K562 (cell line): ENCODE data around the gene NOL4L. TPM values are rescaled to one million over a fixed set of nuclear protein-coding genes. Genes with fewer than 3 reads are reported as not detected.

Experiments
- SMAD2 ChIP-seq: fragments of 150-350 bp; IDR thresholded peaks from 2 replicates; pipeline ENCODE4 v1.6.1; 2014; ENCODE audit warnings: low read depth, mild to moderate bottlenecking, low read length
- TFAP4 ChIP-seq: sonication (generic); formaldehyde crosslinking; IDR thresholded peaks from 2 replicates; pipeline ENCODE4 v1.8.0; 2022; ENCODE audit warnings: missing genetic modification reagents, mild to moderate bottlenecking, moderate library complexity, borderline replicate concordance
- ZNF609 ChIP-seq: sonication (generic); formaldehyde crosslinking; IDR thresholded peaks from 2 replicates; pipeline ENCODE4 v1.8.1; 2023; ENCODE audit warnings: missing genetic modification reagents, mild to moderate bottlenecking, borderline replicate concordance
- polyA plus RNA-seq, 8 experiments: library from polyadenylated mRNA; depleted of rRNA in 4 of 8; stranded (reverse) in 5 of 8; unstranded in 3 of 8; fragments of >200 nt; fragmentation: Nextera tagmentation in 2 of 8; fragmentation: Illumina TruSeq in 1 of 8; extraction: Ambion mirVana in 2 of 8; extraction: Trizol in 1 of 8; gene quantifications; 2 replicates each; pipeline versions ENCODE4 v1.2.1 to v1.2.3, GENCODE V29; 2011 to 2014; ENCODE audit warnings: inconsistent platforms in 1 of 8, missing spikeins in 1 of 8
- total RNA-seq, 7 experiments: library from RNA; depleted of rRNA in 6 of 7; stranded (reverse); fragments of >200 nt in 6 of 7; fragmentation: Illumina TruSeq in 2 of 7; extraction: Trizol in 2 of 7; gene quantifications; 2 replicates each; pipeline versions ENCODE4 v1.2.1 to v1.2.3, GENCODE V29; 2011 to 2021; ENCODE audit warnings: low replicate concordance in 1 of 7
- TF ChIP-seq, protein P1 (sequence below), 2 experiments: fragments of 250-450 bp in 1 of 2; fragments of 450-650 bp in 1 of 2; sonication (Bioruptor Pico) in 1 of 2; IDR thresholded peaks; 2 replicates each; pipeline versions ENCODE4 v1.6.1 to v1.8.0; 2016 to 2021; ENCODE audit warnings: mild to moderate bottlenecking in 2 of 2, moderate library complexity in 2 of 2, missing compliant biosample characterization in 1 of 2, missing genetic modification characterization in 1 of 2

Gene NOL4L
- total and polyA plus RNA-seq, 9 of the 15 experiments (the other 6 are each of a cell fraction or from before 2014, with no cell fraction given) = 5.1 to 36.2 (median 13.6) TPM

GRCh38 chr20:32569380-32570305 lies 15.5 kb downstream of the NOL4L start (continued):
- TF ChIP-seq ZNF609 (CRISPR knock-in tag) (0 out of 2 replicates have a peak, but pooled peaks have one; percentile 19), SMAD2 (no peak), TFAP4 (CRISPR knock-in tag) (peak; percentile 24; the same call in 1 of the 2 replicates)
- TF ChIP-seq, protein P1, sequence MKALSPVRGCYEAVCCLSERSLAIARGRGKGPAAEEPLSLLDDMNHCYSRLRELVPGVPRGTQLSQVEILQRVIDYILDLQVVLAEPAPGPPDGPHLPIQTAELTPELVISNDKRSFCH (CRISPR knock-in tag; IDR thresholded peaks at IDR 0.05) = no peak
- TF ChIP-seq, protein P1 (tag; IDR thresholded peaks at IDR 0.05) = no peak
